HepG2 (cell line): Measurements from ENCODE around the gene FER1L5. TPM values are rescaled to one million over a fixed set of nuclear protein-coding genes. Genes with fewer than 3 reads are reported as not detected.

Experiments used
- ATF6 ChIP-seq: sonication (generic); formaldehyde crosslinking; conservative IDR thresholded peaks from 2 replicates; pipeline ENCODE4 v1.4.0; 2020; ENCODE audit warnings: missing genetic modification reagents
- SIX4 ChIP-seq: sonication (generic); formaldehyde crosslinking; IDR thresholded peaks from 2 replicates; pipeline ENCODE4 v1.4.0; 2020; ENCODE audit warnings: missing genetic modification reagents
- SNAPC4 ChIP-seq: sonication (generic); formaldehyde crosslinking; IDR thresholded peaks from 2 replicates; pipeline ENCODE4 v1.4.0; 2020; ENCODE audit warnings: mild to moderate bottlenecking, missing genetic modification reagents
- TIGD3 ChIP-seq: sonication (generic); formaldehyde crosslinking; IDR thresholded peaks from 2 replicates; pipeline ENCODE4 v1.5.1; 2020; ENCODE audit warnings: mild to moderate bottlenecking, missing genetic modification reagents, borderline replicate concordance
- TOE1 ChIP-seq: sonication (generic); formaldehyde crosslinking; IDR thresholded peaks from 2 replicates; pipeline ENCODE4 v1.4.0; 2020; ENCODE audit warnings: mild to moderate bottlenecking, missing genetic modification reagents
- ZBTB46 ChIP-seq: sonication (generic); formaldehyde crosslinking; IDR thresholded peaks from 2 replicates; pipeline ENCODE4 v1.4.0; 2020; ENCODE audit warnings: mild to moderate bottlenecking, missing genetic modification reagents, borderline replicate concordance
- ZNF142 ChIP-seq: sonication (generic); formaldehyde crosslinking; IDR thresholded peaks from 2 replicates; pipeline ENCODE4 v1.4.0; 2020; ENCODE audit warnings: missing genetic modification reagents
- ZNF17 ChIP-seq: sonication (generic); formaldehyde crosslinking; IDR thresholded peaks from 2 replicates; pipeline ENCODE4 v1.5.0; 2020; ENCODE audit warnings: mild to moderate bottlenecking, missing genetic modification reagents
- ZSCAN25 ChIP-seq: sonication (generic); formaldehyde crosslinking; IDR thresholded peaks from 2 replicates; pipeline ENCODE4 v1.8.0; 2022; ENCODE audit warnings: mild to moderate bottlenecking, missing genetic modification reagents
- polyA plus RNA-seq, 8 experiments: library from polyadenylated mRNA; depleted of rRNA in 3 of 8; stranded (reverse) in 7 of 8; unstranded in 1 of 8; fragments of >200 nt; fragmentation: Illumina TruSeq in 4 of 8; extraction: Trizol in 4 of 8; gene quantifications; 2 replicates each; pipeline versions ENCODE4 v1.2.1 to v1.2.3, GENCODE V29; 2011 to 2016; ENCODE audit warnings: low read depth in 4 of 8, missing spikeins in 1 of 8, mixed read lengths in 1 of 8; ENCODE audit not compliant: insufficient read depth in 1 of 8
- total RNA-seq, 5 experiments: library from RNA; depleted of rRNA; stranded (reverse); fragments of >200 nt; fragmentation: Illumina TruSeq; extraction: Trizol; gene quantifications; 2 replicates each; pipeline ENCODE4 v1.2.3, GENCODE V29; 2016; ENCODE audit warnings: low read depth in 1 of 5

Gene FER1L5
- total and polyA plus RNA-seq, 2 of the 13 experiments (the other 11 are each of a cell fraction or from before 2014, with no cell fraction given) = 0.02 to 0.08 TPM

GRCh38 chr2:96739076-96739632 lies 96.6 kb downstream of the FER1L5 start (continued):
- TF ChIP-seq ATF6 (CRISPR knock-in tag) (no peak), SNAPC4 (no peak), ZNF17 (CRISPR knock-in tag) (no peak), TOE1 (CRISPR knock-in tag) (0 out of 2 replicates have a peak, but pooled peaks have one; percentile 8), ZNF142 (CRISPR knock-in tag) (0 out of 2 replicates have a peak, but pooled peaks have one; percentile 29), ZSCAN25 (CRISPR knock-in tag) (0 out of 2 replicates have a peak, but pooled peaks have one; percentile 22), SIX4 (CRISPR knock-in tag) (no peak), ZBTB46 (CRISPR knock-in tag) (no peak), TIGD3 (CRISPR knock-in tag) (no peak; the same call in 1 of the 2 replicates)
